Measurements from ENCODE around the gene GNPDA1.

Gene GNPDA1

DNA sequence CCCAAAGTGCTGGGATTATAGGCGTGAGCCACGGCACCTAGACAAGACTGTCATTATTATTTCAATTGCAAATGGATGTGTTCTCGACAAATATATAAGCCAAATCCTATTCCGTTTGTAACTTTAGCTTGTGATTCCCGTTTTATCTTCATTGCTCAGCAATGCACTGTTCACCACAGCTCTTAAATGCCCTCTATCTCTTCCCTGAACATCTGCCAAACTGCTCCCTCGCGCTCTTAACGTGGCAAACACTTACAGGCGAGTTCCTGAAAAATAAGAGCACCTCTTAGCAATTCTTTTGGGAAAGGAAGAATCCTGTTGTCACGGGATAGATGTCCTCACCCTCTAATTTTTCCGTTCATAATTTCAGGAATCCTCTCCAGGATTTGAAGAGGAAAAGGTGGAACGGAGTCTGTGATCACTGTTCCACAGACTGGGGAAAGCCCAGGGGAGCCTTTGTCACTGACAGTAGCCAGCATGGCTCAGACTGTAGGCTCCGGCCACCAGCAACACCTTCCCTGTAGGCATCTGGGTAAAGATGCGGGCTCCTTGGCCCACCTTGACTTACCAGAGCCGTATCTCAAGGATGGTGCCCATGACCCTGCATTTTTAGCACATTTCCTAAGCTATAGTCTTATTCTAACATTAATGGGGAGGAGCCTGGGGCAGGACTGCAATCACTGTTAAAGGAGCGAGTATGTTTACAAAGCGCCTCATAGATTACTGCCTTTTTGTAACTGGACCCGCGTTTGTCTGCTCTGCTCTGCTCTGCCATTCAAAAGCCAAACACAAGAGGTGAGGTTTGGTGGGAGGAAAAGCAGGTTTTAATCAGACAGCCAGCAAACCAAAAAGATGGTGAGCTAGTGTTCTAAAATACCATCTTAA is 20.2 kb upstream of the GNPDA1 start:
- Histone ChIP-seq H3K4me3 (ENCODE audit: severe bottlenecking) (no peak overlapping the region), H3K36me3 (ENCODE audit: low read depth) (no peaks in the 10 kb centered on the region), H3K9me3 (ENCODE audit: severe bottlenecking) (no peaks in the 10 kb centered on the region), H3K4me1 (ENCODE audit: insufficient read depth, poor library complexity, severe bottlenecking) (no peaks in the 10 kb centered on the region), H3K27me3 (ENCODE audit: insufficient read depth, poor library complexity, severe bottlenecking) (no peaks in the 10 kb centered on the region), H3K27ac (ENCODE audit: poor library complexity, severe bottlenecking) (no peak overlapping the region)
- no peak for DNase-seq (ENCODE audit: low spot score)
- TF ChIP-seq, protein P1, sequence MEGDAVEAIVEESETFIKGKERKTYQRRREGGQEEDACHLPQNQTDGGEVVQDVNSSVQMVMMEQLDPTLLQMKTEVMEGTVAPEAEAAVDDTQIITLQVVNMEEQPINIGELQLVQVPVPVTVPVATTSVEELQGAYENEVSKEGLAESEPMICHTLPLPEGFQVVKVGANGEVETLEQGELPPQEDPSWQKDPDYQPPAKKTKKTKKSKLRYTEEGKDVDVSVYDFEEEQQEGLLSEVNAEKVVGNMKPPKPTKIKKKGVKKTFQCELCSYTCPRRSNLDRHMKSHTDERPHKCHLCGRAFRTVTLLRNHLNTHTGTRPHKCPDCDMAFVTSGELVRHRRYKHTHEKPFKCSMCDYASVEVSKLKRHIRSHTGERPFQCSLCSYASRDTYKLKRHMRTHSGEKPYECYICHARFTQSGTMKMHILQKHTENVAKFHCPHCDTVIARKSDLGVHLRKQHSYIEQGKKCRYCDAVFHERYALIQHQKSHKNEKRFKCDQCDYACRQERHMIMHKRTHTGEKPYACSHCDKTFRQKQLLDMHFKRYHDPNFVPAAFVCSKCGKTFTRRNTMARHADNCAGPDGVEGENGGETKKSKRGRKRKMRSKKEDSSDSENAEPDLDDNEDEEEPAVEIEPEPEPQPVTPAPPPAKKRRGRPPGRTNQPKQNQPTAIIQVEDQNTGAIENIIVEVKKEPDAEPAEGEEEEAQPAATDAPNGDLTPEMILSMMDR (IDR thresholded peaks at IDR 0.05; ENCODE audit: poor library complexity, severe bottlenecking): no peak
- ATAC-seq (ENCODE audit: low read depth): no peak

DNA sequence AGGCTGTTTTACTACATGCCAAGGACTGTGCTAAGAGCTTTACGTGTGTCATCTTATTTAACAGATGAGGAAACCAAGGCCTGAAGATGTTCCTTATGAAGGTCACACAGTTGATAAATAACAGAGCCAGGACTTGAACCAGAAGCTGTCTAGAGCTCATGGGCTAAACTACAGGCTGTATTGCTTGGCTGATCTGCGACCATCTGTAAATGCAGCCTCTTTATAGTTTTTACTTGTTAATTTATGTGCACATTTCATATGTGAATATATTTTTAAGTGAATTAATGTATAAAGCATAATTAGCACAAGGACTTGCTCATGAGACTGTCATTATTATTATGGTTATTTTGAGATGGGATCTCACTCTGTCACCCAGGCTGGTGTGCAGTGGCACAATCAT is 19.3 kb upstream of the GNPDA1 start:
- peaks cover 2% of the 10 kb centered on the region for H3K4me1 ChIP-seq (ENCODE audit: insufficient read depth, poor library complexity, severe bottlenecking)
- H3K36me3 ChIP-seq (ENCODE audit: low read depth): no peaks in the 10 kb centered on the region
- no peaks in the 10 kb centered on the region for H3K27me3 ChIP-seq (ENCODE audit: insufficient read depth, poor library complexity, severe bottlenecking)
- H3K27ac ChIP-seq (ENCODE audit: poor library complexity, severe bottlenecking): no peak overlapping the region
- H3K4me3 ChIP-seq (ENCODE audit: severe bottlenecking): no peak overlapping the region
- no peak for ATAC-seq (ENCODE audit: low read depth)
- TF ChIP-seq, protein P1 (IDR thresholded peaks at IDR 0.05; ENCODE audit: poor library complexity, severe bottlenecking): no peak
- no peak for DNase-seq (ENCODE audit: low spot score)
- H3K9me3 ChIP-seq (ENCODE audit: severe bottlenecking): no peaks in the 10 kb centered on the region

DNA sequence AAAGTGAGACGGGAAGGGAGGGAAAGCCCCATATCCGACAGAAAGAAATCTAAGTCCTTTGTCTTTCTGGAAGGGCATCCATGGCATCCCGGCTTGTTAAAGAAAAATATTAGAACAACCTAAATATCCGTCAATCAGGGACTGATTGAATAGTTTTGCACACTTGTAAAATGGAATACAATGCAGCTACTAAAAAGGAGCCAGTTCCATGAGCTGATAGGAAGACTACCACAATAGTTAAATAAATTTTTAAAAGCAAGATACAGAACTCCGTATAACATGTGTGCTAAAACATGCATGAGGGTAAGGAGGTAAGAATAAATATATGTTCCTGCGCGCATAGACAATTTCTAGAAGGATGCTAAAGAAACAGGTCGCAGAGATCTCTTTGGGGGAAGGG is 12.8 kb upstream of the GNPDA1 start:
- H3K4me3 ChIP-seq (ENCODE audit: severe bottlenecking): no peak overlapping the region
- peaks cover 13% of the 10 kb centered on the region for H3K4me1 ChIP-seq (ENCODE audit: insufficient read depth, poor library complexity, severe bottlenecking)
- no peak for DNase-seq (ENCODE audit: low spot score)
- H3K9me3 ChIP-seq (ENCODE audit: severe bottlenecking): no peaks in the 10 kb centered on the region
- no peaks in the 10 kb centered on the region for H3K36me3 ChIP-seq (ENCODE audit: low read depth)
- H3K27ac ChIP-seq (ENCODE audit: poor library complexity, severe bottlenecking): peak overlapping the region; percentile 63
- TF ChIP-seq, protein P1 (IDR thresholded peaks at IDR 0.05; ENCODE audit: poor library complexity, severe bottlenecking): no peak
- H3K27me3 ChIP-seq (ENCODE audit: insufficient read depth, poor library complexity, severe bottlenecking): no peaks in the 10 kb centered on the region
- ATAC-seq (ENCODE audit: low read depth): no peak

DNA sequence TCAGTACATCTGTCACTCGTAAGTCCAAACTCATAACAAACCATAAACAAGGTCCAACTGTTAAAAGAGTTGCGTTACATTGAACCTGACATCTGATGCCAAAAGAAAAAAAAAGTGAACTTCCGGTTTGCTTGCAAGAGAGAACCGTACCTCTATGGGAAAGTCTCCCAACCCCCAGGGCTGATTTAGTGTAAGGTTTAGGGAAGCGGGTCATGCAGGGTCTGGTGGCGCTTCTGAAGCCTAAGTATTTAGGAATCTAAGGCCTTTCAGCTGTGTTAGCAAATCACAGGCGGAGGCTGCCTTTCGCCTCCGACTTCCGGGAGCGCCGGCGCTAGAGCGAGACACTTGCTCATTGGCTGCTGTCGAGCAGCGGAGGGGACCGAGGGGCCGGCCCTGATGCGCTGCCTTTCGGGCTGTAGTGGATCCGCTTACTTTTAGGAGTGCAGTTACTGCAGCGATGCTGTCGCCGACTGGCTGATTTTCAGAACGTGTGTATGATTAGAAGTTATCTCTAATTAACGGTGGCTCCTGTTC is 12.0 kb upstream of the GNPDA1 start:
- peak overlapping the region; percentile 30 for H3K4me3 ChIP-seq (ENCODE audit: severe bottlenecking)
- peak; percentile 86 for DNase-seq (ENCODE audit: low spot score)
- H3K36me3 ChIP-seq (ENCODE audit: low read depth): no peaks in the 10 kb centered on the region
- peaks cover 13% of the 10 kb centered on the region for H3K4me1 ChIP-seq (ENCODE audit: insufficient read depth, poor library complexity, severe bottlenecking)
- no peaks in the 10 kb centered on the region for H3K9me3 ChIP-seq (ENCODE audit: severe bottlenecking)
- H3K27ac ChIP-seq (ENCODE audit: poor library complexity, severe bottlenecking): peak overlapping the region; percentile 63
- TF ChIP-seq, protein P1 (IDR thresholded peaks at IDR 0.05; ENCODE audit: poor library complexity, severe bottlenecking): no peak
- no peaks in the 10 kb centered on the region for H3K27me3 ChIP-seq (ENCODE audit: insufficient read depth, poor library complexity, severe bottlenecking)
- peak; percentile 99 for ATAC-seq (ENCODE audit: low read depth)

DNA sequence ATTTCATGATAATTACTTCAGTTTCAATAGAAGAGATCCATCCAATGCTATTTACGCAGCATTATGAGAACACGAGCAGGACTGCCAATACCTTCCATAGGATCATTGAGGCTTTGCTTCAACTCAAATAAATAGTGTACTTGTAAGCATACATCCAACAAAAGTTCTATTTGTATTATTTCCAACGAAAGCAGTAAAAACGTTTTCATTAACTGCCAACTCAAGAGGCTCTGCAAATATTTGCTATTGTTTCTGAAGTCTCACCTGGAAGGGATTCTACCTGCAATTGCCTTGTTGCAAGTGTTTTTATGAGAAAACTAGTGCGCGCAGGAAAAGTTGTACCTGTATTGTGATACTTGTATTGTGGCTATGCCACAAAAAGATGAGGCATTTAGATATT is 11.0 kb upstream of the GNPDA1 start:
- no peak for ATAC-seq (ENCODE audit: low read depth)
- TF ChIP-seq, protein P1 (IDR thresholded peaks at IDR 0.05; ENCODE audit: poor library complexity, severe bottlenecking): no peak
- Histone ChIP-seq H3K4me3 (ENCODE audit: severe bottlenecking) (no peak overlapping the region), H3K27ac (ENCODE audit: poor library complexity, severe bottlenecking) (no peak overlapping the region), H3K27me3 (ENCODE audit: insufficient read depth, poor library complexity, severe bottlenecking) (no peaks in the 10 kb centered on the region), H3K9me3 (ENCODE audit: severe bottlenecking) (no peaks in the 10 kb centered on the region), H3K4me1 (ENCODE audit: insufficient read depth, poor library complexity, severe bottlenecking) (peaks cover 13% of the 10 kb centered on the region), H3K36me3 (ENCODE audit: low read depth) (no peaks in the 10 kb centered on the region)
- DNase-seq (ENCODE audit: low spot score): no peak
